PC-3 (cell line): ENCODE results near the gene PCED1A.

Source experiments
- EZH2phosphoT487 ChIP-seq: fragments of 300-600 bp; sonication (generic); IDR thresholded peaks from 2 replicates; pipeline ENCODE4 v1.6.1; 2018; ENCODE audit warnings: mild to moderate bottlenecking, antibody characterized with exemption, low read length, borderline replicate concordance
- TF ChIP-seq, protein P1 (sequence below): fragments of 300-600 bp; sonication (generic); conservative IDR thresholded peaks from 2 replicates; pipeline ENCODE4 v1.5.1; 2017; ENCODE audit warnings: antibody characterized with exemption, low read depth, mild to moderate bottlenecking, low read length

DNA sequence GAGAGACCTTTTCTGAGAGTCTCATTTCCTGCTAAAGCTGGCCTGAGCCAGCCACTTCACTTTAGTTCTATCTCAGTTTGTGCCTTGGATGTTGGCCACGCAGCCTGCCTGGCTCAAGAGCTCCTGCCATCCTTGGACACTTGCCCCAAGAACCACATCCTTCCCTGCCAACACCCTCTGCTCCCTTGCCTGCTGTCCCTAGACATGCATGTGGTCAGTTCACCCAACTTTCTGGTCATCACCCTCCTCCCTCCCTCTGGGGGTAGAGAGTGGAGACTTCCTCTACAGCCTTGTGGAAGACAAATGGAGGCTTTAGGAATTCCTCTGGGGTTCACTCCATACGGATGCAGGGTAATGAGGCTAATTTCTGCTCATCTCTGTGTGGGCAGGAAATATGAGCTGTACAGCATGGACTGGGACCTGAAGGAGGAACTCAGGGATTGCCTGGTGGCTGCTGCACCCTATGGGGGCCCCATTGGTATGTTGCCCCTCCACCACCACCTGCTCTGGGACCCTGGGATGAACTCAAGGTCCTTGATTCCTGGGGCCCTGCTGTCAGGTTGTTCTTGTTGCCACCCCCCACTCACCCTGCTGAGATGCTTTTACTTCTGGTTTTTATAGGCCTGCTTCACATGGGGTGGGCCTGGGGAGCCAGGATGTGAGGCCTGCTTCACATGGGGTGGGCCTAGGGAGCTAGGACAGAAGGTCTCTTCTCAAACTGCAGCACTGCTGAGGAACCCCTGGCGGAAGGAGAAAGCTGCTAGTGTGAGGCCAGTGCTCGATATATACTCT lies 19.1 kb upstream of the PCED1A start:
- TF ChIP-seq, protein P1, sequence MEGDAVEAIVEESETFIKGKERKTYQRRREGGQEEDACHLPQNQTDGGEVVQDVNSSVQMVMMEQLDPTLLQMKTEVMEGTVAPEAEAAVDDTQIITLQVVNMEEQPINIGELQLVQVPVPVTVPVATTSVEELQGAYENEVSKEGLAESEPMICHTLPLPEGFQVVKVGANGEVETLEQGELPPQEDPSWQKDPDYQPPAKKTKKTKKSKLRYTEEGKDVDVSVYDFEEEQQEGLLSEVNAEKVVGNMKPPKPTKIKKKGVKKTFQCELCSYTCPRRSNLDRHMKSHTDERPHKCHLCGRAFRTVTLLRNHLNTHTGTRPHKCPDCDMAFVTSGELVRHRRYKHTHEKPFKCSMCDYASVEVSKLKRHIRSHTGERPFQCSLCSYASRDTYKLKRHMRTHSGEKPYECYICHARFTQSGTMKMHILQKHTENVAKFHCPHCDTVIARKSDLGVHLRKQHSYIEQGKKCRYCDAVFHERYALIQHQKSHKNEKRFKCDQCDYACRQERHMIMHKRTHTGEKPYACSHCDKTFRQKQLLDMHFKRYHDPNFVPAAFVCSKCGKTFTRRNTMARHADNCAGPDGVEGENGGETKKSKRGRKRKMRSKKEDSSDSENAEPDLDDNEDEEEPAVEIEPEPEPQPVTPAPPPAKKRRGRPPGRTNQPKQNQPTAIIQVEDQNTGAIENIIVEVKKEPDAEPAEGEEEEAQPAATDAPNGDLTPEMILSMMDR, result no peak
- no peak for TF ChIP-seq EZH2phosphoT487
